Cerebellar nuclear complex (tissue), 1 donor: ENCODE data around the gene BACE2.
"Not testable (repeated sequence)": the region's sequence is repeated elsewhere in the genome, so short reads cannot be mapped to it uniquely, and the experiment has no call there.

ENCODE experiments used
- DNase-seq, 2 experiments: peaks; one replicate each; lab custom pipeline; 2025; lab: John Stamatoyannopoulos, UW

Gene BACE2

GRCh38 chr21:41240040-41240439, 72.1 kb downstream of the BACE2 start:
- no peak for DNase-seq

GRCh38 chr21:41241341-41241740, 73.4 kb downstream of the BACE2 start:
- no peak for DNase-seq

GRCh38 chr21:41242238-41242829, 74.4 kb downstream of the BACE2 start:
- no peak for DNase-seq

- DNase-seq, result no peak
These were observed 75.1 kb downstream of the BACE2 start for GRCh38 chr21:41243107-41243506.

GRCh38 chr21:41244266-41244880, 76.4 kb downstream of the BACE2 start:
- DNase-seq, result not testable (repeated sequence)

GRCh38 chr21:41245509-41246135, 77.7 kb downstream of the BACE2 start:
- DNase-seq, result no peak

- DNase-seq, result no peak
These were observed 78.8 kb downstream of the BACE2 start for GRCh38 chr21:41246808-41247207.

GRCh38 chr21:41247561-41248545, 79.9 kb downstream of the BACE2 start:
- no peak for DNase-seq

- DNase-seq, result no peak
These were observed 81.5 kb downstream of the BACE2 start for GRCh38 chr21:41249476-41249875.

GRCh38 chr21:41250519-41250918, 82.6 kb downstream of the BACE2 start:
- no peak for DNase-seq

GRCh38 chr21:41251961-41252642, 84.1 kb downstream of the BACE2 start:
- no peak for DNase-seq

- no peak for DNase-seq
These were observed 86.2 kb downstream of the BACE2 start for GRCh38 chr21:41254090-41254700.

- DNase-seq, result no peak
These were observed 87.2 kb downstream of the BACE2 start for GRCh38 chr21:41255190-41255589.

- not testable (repeated sequence) for DNase-seq
These were observed 88.3 kb downstream of the BACE2 start for GRCh38 chr21:41256231-41256630.

- no peak for DNase-seq
These were observed 89.1 kb downstream of the BACE2 start for GRCh38 chr21:41256771-41257702.

GRCh38 chr21:41258617-41259016, 90.7 kb downstream of the BACE2 start:
- no peak for DNase-seq

- DNase-seq, result no peak
These were observed 92.5 kb downstream of the BACE2 start for GRCh38 chr21:41260428-41260827.

- no peak for DNase-seq
These were observed 99.4 kb downstream of the BACE2 start for GRCh38 chr21:41267346-41267745.

GRCh38 chr21:41269535-41269934, 101.6 kb downstream of the BACE2 start:
- DNase-seq, result no peak

GRCh38 chr21:41277196-41277595, 109.2 kb downstream of the BACE2 start:
- DNase-seq, result no peak
